CD1c-positive myeloid dendritic cell (primary cell): ENCODE data around the gene EIF2AK3.
"Not testable (repeated sequence)": the region's sequence is repeated elsewhere in the genome, so short reads cannot be mapped to it uniquely, and the experiment has no call there.

Source experiments
- DNase-seq: peaks from one replicate; pipeline ENCODE4 v3.0.0-alpha.2; 2016; ENCODE audit errors: extremely low spot score

Gene EIF2AK3

GRCh38 chr2:88627055-88627855 lies at the start of gene EIF2AK3:
Gene EIF2AK3 (minus strand): TSS chr2:88627464. CDS start chr2:88627274, 190 bp downstream.
- peak; percentile 100 for DNase-seq

GRCh38 chr2:88673363-88673762 lies 46.1 kb upstream of the EIF2AK3 start:
- no peak for DNase-seq

- peak; percentile 66 for DNase-seq
Measured at GRCh38 chr2:88671786-88672427, 44.6 kb upstream of the EIF2AK3 start.

- peak; percentile 27 for DNase-seq
Measured at GRCh38 chr2:88669482-88670214, 42.4 kb upstream of the EIF2AK3 start.

- DNase-seq: no peak
Measured at GRCh38 chr2:88668862-88669261, 41.6 kb upstream of the EIF2AK3 start.

- DNase-seq: no peak
Measured at GRCh38 chr2:88667219-88667618, 40.0 kb upstream of the EIF2AK3 start.

GRCh38 chr2:88666576-88666975 lies 39.3 kb upstream of the EIF2AK3 start:
- no peak for DNase-seq

GRCh38 chr2:88660622-88661021 lies 33.4 kb upstream of the EIF2AK3 start:
- no peak for DNase-seq

- DNase-seq: no peak
Measured at GRCh38 chr2:88659538-88659915, 32.3 kb upstream of the EIF2AK3 start.

- no peak for DNase-seq
Measured at GRCh38 chr2:88658881-88659537, 31.7 kb upstream of the EIF2AK3 start.

- no peak for DNase-seq
Measured at GRCh38 chr2:88658326-88658725, 31.1 kb upstream of the EIF2AK3 start.

- DNase-seq: no peak
Measured at GRCh38 chr2:88657131-88657530, 29.9 kb upstream of the EIF2AK3 start.

- DNase-seq: no peak
Measured at GRCh38 chr2:88656690-88657089, 29.4 kb upstream of the EIF2AK3 start.

- no peak for DNase-seq
Measured at GRCh38 chr2:88654714-88655113, 27.4 kb upstream of the EIF2AK3 start.

- DNase-seq: no peak
Measured at GRCh38 chr2:88651646-88652045, 24.4 kb upstream of the EIF2AK3 start.

GRCh38 chr2:88645291-88645882 lies 18.1 kb upstream of the EIF2AK3 start:
- DNase-seq: not testable (repeated sequence)

- no peak for DNase-seq
Measured at GRCh38 chr2:88642278-88642677, 15.0 kb upstream of the EIF2AK3 start.

- DNase-seq: no peak
Measured at GRCh38 chr2:88641330-88641729, 14.1 kb upstream of the EIF2AK3 start.

- no peak for DNase-seq
Measured at GRCh38 chr2:88639865-88640264, 12.6 kb upstream of the EIF2AK3 start.

GRCh38 chr2:88638743-88639142 lies 11.5 kb upstream of the EIF2AK3 start:
- DNase-seq: no peak

- DNase-seq: no peak
Measured at GRCh38 chr2:88638123-88638650, 10.9 kb upstream of the EIF2AK3 start.
